IPS-11a (cell line): ENCODE data around the gene ZMPSTE24.

ENCODE experiments used
- H3K4me3 ChIP-seq: one replicate; pipeline ENCODE4 v1.5.1; 2013; ENCODE audit warnings: low read depth, low read length, control low read depth

ZMPSTE24 gene

DNA sequence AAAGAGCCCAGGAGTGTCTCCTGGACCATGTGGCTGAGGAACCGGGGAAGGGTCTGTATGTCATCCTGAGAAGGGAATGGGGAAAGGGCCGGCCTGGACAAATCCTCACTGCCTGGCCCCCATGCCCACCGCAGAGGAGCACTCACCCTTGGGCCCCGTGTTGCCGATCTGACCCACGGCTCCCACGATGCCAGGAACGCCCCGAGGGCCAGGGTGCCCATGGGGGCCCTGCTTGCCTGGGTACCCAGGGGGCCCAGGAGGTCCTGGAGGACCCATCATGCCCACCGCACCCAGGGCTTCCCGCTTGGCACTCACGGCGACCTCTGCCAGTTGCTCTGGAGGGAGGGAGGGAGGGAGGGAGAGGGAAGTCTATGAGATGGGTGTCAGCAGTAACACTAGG, 44.4 kb downstream of the ZMPSTE24 start:
- no peak overlapping the region for H3K4me3 ChIP-seq

DNA sequence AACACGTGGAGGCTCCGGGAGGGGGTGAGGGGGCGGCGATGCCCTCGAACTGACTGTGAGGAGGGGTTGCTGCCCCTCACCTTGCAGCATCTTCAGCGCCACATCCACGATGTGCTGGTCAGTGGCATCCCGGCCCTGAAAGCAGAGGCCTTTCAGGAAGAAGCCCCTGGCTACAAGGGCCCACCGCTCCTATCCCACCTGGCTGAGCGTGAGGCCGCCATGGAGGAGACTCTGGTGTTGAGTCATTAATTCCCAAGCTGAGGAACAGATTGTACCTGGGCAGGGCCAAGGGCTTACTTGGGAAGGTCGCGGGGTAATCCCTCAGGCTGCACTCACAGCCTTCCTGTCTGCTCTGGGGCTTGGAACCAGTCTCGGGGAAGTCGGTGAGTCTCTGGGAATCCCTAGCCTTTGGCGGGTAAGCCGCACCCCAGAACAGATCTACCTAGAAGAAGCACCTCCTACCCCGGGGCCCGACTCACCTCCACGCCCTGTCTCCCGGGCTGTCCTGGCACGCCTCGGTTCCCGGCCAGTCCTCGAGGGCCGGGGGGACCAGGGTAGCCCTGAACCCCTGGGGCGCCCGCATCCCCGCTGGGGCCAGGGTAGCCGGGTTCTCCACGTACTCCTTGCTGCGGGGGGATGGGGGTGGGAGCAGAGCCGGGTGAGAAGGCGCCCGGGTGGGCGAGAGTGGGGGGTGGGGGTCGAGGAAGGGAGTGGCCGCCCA, 45.2 kb downstream of the ZMPSTE24 start:
- no peak overlapping the region for H3K4me3 ChIP-seq

GRCh38 chr1:40303790-40304189, 45.8 kb downstream of the ZMPSTE24 start:
- no peak overlapping the region for H3K4me3 ChIP-seq

DNA sequence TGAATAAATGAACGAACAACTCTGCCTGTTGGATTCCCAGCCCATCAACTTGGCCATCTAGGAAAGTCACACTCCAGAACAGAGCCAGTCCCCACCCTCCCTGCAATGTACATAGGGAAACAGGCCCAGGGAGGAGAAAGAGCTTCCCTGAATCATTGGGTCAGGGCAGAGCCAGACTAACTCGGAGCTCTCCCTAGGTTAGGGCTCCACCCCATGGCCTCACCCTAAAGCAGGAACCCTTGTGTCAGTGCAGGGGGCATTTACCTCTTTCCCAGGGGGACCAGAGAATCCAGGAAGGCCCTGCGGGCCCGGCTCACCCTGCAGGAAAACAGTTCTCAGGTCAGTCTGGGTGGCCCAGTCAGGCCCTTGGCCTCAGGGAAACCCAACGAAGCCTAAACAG, 47.4 kb downstream of the ZMPSTE24 start:
- no peak overlapping the region for H3K4me3 ChIP-seq

DNA sequence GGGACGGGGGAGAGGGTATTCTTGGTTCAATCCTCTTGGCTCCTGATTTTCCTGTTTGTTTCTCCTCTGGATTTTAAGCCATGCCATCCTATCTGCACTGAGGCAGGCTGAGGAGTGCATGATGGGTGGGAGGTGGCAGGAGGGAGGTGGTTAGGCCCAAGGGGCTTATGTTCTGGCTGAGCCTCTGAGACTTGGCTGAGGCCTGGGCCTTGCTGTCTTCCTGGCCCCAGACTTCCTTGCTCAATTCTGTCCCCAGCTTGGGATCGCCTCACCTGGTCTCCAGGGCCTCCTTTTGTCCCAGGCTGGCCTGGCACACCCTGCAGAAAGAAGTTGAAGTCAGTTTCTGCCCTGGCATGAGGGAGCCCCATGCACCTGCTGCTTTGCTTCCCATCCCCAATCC, 47.8 kb downstream of the ZMPSTE24 start:
- no peak overlapping the region for H3K4me3 ChIP-seq

GRCh38 chr1:40306296-40306695, 48.3 kb downstream of the ZMPSTE24 start:
- H3K4me3 ChIP-seq = no peak overlapping the region

- H3K4me3 ChIP-seq = no peak overlapping the region
Measured at GRCh38 chr1:40307186-40307585, 49.1 kb downstream of the ZMPSTE24 start.

DNA sequence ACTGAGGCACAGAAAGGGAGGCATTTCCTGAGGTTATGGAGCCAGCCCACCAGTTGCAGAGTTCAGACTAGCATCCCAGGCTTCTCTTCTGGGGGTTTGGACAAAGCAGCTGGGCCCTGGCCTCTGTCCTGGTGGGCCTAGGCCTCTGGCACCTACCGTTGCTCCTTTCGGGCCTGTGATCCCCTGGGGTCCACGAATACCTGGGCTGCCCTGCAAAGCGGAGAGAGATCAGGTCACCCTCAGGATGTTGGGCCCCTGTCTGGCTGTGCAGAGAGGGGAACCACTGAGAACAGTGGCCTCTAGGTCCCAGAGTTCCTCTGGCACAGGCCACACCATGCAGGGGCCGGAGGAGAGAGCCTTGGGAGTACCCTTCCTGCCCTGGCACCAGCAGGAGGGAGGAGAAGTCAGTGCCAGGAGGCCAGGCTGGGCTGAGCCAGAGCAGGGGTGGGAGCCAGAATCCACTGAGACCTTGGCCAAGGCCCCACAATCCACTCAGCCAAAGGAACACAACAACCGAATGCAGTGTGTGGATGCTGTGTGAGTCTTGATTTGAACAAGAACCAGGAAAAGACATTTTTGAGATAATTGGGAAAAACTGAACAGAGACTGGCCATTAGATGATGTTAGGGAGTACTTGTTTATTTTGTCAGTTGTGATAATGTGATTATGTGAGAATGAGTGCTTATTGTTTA, 50.1 kb downstream of the ZMPSTE24 start:
- H3K4me3 ChIP-seq = no peak overlapping the region

GRCh38 chr1:40309374-40310128, 51.5 kb downstream of the ZMPSTE24 start:
- no peak overlapping the region for H3K4me3 ChIP-seq

- H3K4me3 ChIP-seq = no peak overlapping the region
Measured at GRCh38 chr1:40310129-40310461, 52.1 kb downstream of the ZMPSTE24 start.

DNA sequence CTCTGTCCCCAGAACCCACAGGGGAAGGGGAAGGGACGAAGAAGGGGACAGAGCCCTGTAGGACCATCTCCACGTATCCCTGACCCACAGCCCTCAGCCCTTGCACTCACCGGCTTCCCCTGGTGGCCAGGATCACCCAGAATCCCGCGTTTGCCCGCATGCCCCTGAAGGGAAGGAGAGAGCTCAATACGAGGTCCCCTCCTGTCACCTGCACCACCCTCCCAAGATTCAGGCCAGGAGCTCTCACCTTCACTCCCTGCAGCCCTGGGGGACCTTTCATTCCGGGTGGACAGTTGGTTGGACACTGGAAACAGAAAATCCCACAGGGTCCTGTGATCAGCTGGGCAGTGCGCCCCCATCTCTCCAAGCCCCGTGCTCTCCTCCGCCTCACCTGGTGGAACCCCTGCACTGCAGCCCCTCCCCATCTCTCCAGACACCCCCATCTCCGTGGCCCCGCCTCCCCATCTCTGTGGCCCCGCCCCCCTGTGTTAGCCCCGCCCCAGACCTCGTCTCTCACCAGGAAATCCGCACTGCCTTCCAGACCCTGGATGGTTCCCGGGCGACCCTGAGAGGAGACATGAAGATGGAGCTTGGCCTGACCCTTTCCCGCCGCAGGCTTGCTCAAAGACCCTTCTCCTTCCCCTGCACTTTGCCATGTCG, 53.1 kb downstream of the ZMPSTE24 start:
- no peak overlapping the region for H3K4me3 ChIP-seq

GRCh38 chr1:40311692-40312091, 53.7 kb downstream of the ZMPSTE24 start:
- no peak overlapping the region for H3K4me3 ChIP-seq

DNA sequence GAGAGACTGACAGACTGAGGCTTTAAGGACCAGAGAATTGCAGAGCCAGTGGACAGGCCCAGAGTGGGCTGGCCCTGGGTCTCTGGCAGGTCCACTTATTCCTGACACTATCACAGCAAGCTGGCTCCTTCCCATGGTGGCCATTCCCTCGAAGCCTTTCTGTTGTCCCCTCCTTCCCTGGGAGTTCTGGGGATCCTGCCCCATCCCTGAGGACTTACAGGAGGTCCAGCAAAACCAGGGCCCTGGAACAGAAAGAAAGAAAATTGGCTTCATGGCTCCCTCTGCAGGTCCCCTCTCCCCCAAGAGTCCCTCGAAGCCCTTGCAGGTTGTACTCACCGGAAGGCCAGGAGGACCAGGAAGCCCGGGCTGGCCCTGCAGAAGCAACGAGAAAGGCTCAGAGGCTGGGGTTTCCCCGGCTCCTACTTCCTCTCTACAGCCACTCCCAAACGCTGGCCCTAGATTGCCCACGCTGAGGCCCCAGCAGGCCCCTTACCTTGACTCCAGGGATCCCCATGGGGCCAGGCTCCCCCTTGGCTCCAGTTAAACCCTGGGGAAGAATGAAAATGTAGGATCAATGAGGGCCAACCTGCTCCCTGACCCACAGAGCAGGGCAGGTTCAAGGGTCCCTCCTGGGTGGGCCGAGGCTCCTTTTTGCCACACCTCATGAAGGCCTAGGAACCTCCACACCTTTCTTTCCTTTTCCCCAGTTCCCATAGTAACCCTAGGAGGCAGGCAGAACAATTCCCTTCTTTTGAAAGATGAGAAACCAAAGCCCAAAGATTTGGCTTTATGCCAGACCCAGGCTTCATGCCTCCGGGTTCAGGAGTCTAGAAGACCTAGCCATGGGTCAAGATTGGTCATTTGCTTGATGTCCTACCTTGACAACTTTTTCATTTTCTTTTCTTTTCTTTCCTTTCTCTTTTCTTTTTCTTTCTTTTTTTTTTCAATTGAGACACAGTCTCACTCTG, 54.5 kb downstream of the ZMPSTE24 start:
- H3K4me3 ChIP-seq = no peak overlapping the region

GRCh38 chr1:40313329-40313957, 55.4 kb downstream of the ZMPSTE24 start:
- no peak overlapping the region for H3K4me3 ChIP-seq

DNA sequence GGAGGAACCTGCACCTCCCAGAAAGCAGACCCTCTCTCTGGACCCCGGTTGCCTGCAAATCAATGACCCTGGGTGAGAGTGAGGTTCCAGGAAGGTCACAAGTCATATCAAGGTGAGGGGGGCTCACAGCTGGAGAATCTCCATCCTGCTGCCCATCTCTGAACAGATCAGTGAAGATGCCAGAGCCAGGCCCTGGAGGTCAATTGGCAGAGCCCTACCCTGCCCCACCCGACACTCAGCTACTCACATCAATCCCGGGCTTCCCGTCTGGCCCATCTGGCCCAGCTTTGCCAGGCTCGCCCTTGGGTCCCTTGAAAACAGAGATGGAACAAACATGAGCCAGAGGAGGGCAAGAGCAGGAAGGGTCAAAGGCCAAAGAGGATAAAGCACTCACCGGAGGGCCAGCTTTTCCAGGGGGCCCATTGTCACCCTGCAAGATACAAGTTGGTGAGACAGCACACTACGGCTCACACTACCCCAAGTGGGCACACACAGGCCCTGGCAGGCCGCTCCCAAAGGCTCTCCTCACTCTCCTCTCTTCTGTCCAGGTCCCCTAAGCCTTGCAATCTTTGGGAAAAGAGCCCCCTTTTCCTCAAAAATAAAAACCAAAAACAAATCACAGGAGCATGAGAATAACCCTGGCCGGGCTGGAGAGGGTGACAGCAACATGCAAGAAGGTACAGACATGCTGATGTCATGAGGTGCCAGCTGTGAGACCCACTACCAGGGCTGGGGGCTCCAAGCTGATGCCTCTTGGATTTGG, 56.1 kb downstream of the ZMPSTE24 start:
- H3K4me3 ChIP-seq = no peak overlapping the region

DNA sequence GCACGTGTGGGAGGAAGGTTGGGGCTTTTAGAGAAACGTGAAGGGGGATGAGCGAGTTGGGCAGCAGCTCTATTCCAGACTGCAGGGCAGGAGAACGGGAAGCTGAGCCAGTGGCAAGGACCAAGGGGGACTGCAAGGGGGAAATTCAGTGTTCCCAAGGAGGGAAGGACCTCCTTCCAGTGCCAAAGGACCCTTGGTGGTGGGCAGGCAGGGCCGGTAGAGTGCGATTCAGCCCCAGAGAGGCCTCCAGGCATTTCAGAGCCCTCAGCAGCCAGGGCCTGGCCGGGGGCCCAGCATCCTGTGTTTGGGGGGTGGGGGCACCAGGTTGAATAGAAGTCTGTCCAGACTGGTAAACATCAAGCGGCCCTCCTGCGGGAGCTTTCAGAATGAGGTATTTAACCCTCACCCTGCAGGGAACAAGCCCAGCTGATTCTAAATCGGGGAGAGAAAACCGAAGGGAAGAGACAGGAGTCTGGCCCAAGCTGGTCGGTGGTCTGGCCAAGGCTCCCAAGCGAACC, 56.7 kb downstream of the ZMPSTE24 start:
- H3K4me3 ChIP-seq = no peak overlapping the region

DNA sequence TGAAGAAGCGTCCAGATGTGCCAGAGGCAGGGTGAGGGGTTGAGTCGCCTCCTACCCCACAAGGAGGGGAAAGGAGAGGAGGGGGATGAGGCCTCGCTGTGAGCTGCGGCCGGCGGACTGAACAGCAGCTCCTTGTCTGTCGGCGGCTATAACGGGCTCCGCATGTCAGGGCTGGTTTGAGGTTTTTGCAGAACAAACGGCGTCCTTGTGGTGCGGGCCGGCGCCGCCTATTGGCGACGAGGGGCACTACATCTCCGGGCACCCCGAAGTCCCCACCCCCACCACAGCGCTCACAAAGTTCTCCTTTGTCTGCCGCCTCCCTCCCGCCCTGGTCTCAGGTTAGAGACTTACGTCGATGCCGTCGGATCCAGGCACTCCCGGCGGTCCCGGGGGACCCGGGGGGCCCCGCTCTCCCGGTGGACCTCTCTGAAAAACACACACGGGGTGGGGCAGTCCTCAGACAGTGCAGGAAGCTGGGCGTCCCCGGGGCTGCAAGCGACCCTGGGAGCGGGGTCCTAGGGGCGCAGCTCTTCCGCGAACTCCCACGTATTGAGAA, 57.3 kb downstream of the ZMPSTE24 start:
- peak overlapping the region; percentile 14 for H3K4me3 ChIP-seq

DNA sequence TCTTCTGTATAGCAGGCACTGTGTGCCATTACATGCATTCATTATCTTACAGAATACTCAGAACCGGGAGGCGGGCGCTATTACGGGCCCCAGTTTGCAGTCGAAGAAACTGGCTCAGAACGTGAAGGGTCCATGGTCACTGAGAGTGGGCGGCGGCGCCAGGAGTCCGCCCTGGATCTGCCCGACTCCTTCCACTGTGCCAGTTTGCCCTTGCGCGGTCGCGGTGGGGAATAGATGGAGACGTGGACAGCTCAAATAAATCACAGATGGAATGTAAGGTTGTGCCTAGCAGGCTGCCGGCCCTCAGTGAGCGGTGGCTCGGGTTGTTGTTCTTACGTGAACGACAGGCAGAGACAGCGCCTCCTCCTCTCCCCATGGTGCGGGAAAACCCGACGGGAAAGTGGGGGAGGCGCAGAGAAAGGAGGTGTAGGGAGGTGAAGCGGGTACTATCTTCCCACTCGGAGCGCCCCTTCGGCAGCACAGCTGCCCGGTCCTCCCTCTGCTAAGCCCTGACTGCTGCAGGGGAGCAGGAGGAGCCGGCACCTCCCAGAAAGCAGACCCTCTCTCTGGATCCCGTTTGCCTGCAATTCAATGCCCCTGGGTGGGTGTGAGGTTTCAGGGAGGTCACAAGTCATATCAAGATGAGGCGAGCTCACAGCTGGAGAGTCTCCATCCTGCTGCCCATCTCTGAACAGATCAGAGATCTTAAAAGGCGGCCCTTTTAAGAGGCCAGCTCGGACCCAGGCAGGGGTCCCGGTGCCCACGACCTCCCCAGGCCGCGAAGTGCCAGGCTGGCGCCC, 58.0 kb downstream of the ZMPSTE24 start:
- peak overlapping the region; percentile 14 for H3K4me3 ChIP-seq
